GM23338 (cell line): Measurements from ENCODE around the gene ACOXL.

Source experiments
- CTCF ChIP-seq, 2 experiments: fragments of 200-600 bp in 1 of 2; sonication (generic) in 1 of 2; conservative IDR thresholded peaks; 2 replicates each; pipeline versions ENCODE4 v1.5.1 to v1.6.1; 2016 to 2017; ENCODE audit warnings: antibody characterized with exemption in 2 of 2, low read depth in 2 of 2, mild to moderate bottlenecking in 2 of 2, moderate library complexity in 1 of 2
- ETS1 ChIP-seq: IDR thresholded peaks from 2 replicates; pipeline ENCODE4 v1.6.1; 2016; ENCODE audit warnings: antibody characterized with exemption
- EZH2 ChIP-seq: fragments of 200-600 bp; sonication (generic); IDR thresholded peaks from one replicate; pipeline ENCODE4 v1.8.0; 2017; ENCODE audit warnings: antibody characterized with exemption, mild to moderate bottlenecking, low read depth; ENCODE audit not compliant: unreplicated experiment
- EZH2phosphoT487 ChIP-seq: fragments of 200-600 bp; sonication (generic); IDR thresholded peaks from one replicate; pipeline ENCODE4 v1.8.1; 2018; ENCODE audit warnings: antibody characterized with exemption; ENCODE audit not compliant: unreplicated experiment
- JUNB ChIP-seq: IDR thresholded peaks from one replicate; pipeline ENCODE4 v1.6.1; 2016; ENCODE audit warnings: antibody characterized with exemption; ENCODE audit not compliant: unreplicated experiment
- POLR2AphosphoS5 ChIP-seq: IDR thresholded peaks from 2 replicates; pipeline ENCODE4 v1.6.1; 2016; ENCODE audit warnings: antibody characterized with exemption, low read depth
- REST ChIP-seq: IDR thresholded peaks from one replicate; pipeline ENCODE4 v1.6.1; 2018; ENCODE audit warnings: antibody characterized with exemption; ENCODE audit not compliant: unreplicated experiment
- STAT1 ChIP-seq: IDR thresholded peaks from one replicate; pipeline ENCODE4 v1.6.1; 2016; ENCODE audit warnings: antibody characterized with exemption; ENCODE audit not compliant: unreplicated experiment

- TF ChIP-seq CTCF (conservative IDR thresholded peaks at IDR 0.05; ENCODE audit: low read depth in 2 of 2) (no peak), STAT1 (no peak), EZH2 (no peak), POLR2AphosphoS5 (no peak), ETS1 (no peak), EZH2phosphoT487 (no peak), REST (no peak), JUNB (no peak)
These were observed 261.3 kb downstream of the ACOXL start for GRCh38 chr2:110993557-110994231.
